GM19099 (cell line): ENCODE results near the gene ACVR2A.

Source experiments
- POLR2A ChIP-seq: IDR thresholded peaks from 3 replicates; pipeline ENCODE4 v1.6.1; 2011; ENCODE audit warnings: low read depth; ENCODE audit not compliant: insufficient read length; ENCODE audit errors: extremely low read depth

Gene ACVR2A

DNA sequence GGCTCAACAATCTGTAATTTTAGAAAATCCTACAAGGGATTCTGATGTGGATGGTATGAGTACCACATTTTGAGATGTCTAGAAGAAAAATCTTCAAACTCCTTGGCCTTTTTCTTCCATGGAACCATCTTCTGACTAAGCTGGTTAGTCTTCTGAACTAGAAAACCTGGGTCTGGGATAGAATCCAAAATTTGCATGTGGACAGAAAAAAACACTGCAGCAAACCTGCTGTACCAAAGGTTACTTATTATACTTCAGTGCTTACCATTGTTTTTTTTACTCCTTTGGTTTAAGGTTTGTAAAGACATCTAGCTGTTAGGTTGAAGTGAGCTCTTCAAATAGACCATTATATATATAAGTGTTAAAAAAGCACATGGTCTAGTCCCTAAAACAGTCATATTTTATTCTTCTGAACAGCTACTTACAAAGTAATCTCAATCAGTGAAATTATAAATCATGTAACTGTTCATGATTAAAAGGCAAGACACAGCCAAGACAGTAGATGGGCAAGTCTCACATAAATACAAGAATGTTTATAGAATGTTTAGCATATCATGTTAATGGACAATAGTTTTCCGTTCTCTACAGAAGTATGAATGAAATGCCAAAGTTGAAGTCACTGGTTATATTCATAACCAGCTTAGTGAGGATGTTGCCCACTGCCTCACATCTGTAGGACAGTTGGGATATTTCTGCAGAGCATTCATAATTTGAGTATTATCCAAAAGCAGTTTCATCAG, 90.2 kb downstream of the ACVR2A start:
- TF ChIP-seq POLR2A: no peak

DNA sequence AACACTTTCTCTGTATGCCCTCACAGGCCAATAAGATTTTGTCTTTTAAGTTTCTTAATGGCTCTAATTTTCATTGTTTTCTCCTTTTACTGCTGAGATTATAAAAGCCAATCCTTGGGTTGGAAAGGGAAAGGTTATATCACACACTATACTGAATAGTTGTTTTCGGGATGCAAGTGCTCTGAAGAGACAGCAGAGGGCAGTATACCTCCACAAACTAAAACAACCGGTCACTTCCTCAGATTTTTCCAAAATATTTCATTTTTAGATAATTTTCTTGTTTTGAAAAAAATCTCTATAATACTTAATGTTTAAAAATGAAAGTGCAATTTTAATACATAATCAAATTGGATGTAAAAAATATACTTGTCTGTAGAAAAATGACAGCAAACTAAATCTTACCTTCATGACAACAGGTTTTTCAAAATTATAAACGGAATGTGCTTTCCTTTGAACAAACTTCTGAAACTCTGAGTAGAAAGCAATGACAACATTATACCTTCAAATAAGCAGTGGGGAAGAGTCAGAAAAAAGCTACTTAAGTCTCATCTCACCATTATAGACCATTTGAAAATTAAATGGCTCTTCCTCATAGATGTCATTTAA, 93.0 kb downstream of the ACVR2A start:
- no peak for TF ChIP-seq POLR2A

DNA sequence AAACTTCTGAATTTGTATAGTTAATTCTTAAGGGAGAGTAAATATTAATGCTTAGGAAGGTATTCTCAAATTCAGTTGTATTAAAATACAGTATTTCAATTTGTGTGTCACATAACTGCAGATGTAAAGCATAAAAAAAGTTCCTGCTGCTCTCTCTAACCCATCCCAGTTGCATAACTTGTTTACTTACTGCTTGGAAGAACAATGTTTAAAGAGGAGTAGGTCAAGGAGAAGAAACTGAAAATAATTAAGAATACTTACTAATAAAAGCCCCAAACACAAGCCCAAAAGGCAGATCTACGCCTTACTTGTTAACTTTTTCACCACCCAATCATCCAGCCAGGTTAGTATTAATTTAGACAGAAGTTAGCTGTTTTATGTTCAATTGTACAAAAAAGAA, 94.5 kb downstream of the ACVR2A start:
- TF ChIP-seq POLR2A: no peak

DNA sequence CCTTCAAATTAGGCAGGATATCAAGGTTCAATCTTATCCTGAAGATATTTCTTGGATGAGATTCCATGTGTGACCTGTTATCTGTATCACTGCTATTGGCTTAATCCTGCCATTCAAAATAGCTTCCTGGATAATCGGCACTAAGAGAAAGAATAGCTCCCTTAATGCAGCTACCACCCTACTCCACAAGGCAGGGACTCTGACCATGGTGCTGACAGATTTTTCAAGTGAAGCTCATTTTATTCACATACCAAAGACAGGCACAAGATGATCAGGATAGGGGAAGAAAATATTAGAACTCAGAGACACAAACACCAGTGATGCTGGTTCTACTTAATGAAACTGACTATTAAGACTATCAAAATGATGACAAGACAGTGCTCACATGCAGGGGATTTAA, 100.8 kb downstream of the ACVR2A start:
- no peak for TF ChIP-seq POLR2A

DNA sequence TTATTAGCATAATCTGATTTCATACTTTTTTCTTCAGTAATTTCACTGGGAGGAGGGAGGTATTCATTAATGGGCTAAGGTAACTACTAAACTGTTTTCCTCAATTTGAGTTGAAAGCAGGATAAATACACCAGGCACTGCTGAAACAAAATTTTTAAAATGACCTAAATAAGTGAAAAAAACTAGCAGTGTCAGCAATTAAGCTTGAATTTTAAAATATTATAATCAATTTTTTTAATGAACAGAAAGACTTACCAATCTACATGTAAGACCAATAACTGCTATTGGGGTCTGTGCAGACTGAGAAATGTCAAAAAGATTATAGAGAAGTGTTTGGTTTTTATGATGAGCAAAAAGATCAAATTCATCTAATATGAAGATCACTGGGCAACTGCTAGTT, 107.3 kb downstream of the ACVR2A start:
- TF ChIP-seq POLR2A: no peak

DNA sequence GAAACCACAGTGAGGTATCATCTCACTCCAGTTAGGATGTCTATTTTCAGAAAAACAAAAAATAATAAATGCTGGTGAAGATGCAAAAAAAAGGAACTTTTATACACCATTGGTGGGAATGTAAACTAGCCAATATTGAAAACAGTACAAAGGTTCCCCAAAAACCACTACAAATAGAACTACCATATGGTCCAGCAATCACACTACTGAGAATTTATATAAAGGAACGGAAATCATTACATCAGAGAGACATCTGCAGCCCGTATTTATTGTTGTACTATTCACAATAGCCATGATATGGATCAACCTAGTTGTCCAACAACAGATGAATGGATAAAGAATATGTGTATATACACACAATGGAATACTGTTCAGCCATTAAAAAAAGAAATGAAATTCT, 123.7 kb downstream of the ACVR2A start:
- TF ChIP-seq POLR2A: no peak

DNA sequence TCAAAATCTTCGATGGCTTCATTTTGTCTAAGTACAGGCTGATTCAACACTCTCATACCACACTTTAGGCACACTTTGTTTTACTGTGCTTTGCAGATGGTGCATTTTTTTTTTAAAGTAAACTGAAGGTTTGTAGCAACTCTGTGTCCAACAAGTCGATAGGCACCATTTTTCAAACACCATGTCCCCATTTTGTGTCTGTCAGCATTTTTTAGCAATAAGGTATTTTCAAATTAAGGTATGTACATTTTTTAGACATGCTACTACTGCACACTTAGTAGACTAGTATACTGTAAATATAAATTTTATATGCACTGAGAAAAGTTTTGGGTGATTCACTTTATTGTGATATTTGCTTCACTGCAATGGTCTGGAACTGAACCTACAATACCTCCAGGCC, 131.3 kb downstream of the ACVR2A start:
- TF ChIP-seq POLR2A: no peak

DNA sequence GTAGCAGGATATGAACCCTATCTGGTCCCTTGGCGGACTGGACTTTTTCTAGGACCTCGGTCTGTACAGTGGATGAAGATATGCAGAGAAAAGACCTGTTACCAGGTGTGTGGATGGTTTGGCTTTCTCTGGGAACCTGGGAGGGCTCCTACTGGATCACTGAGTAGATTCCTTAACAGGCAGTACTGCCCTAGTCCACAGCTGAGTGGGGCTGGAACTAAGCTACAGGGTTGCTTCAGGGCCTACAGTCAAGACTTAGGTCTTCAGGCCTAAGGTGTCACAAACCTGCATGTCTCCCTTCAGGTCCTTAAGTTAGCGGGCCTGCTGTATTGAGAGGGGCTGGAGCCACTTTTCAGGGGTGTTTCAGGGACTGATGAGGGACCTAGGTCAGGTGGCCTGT, 132.8 kb downstream of the ACVR2A start:
- no peak for TF ChIP-seq POLR2A
